ENCODE measurements around the gene OR2A25. TPM values are rescaled to one million over a fixed set of nuclear protein-coding genes. Genes with fewer than 3 reads are reported as not detected.
"Not testable (repeated sequence)": the region's sequence is repeated elsewhere in the genome, so short reads cannot be mapped to it uniquely, and the experiment has no call there.

Gene OR2A25
- total RNA-seq, 4 donors from 2014 or later: not detected

DNA sequence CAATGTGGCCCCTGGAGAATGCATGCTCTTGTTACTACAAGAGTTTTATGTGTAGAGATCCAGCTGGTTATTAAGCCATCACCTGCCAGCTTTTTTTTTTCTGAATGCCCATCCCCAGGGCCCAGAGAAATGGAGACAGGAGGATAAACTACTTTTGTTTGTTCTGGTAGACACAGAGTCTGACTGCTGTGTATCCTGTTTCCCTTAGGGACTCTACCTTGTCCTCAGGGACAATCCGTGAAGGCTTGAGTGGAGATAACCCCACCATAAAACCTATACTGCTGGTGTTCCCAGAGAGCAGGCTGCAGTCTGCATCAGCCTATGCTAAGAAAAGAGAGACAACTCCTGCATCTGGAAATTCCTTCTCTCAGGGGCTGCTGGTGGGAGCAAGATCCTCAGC lies 21.0 kb upstream of the OR2A25 start, which contains the start of gene OR2A5:
TSS of gene OR2A5 (plus strand) at position 301 of the 400 bp plus-strand sequence. CDS start 1,454 bp downstream, outside the sequence.
- 41 to 50% methylated on average over 1 of the region's 1 CpG for WGBS, 2 donors
- H3K4me1 ChIP-seq: no peaks in the 10 kb centered on the region
- no peak within 1 kb of the TSS for H3K4me3 ChIP-seq
- no peaks in the 10 kb centered on the region for H3K36me3 ChIP-seq
- DNase-seq (ENCODE audit: low spot score in 2 of 2): no peak
- H3K27ac ChIP-seq: no peak within 1 kb of the TSS
- H3K27me3 ChIP-seq: no peaks in the 10 kb centered on the region
- TF ChIP-seq POLR2A (IDR thresholded peaks at IDR 0.05) (no peak), CTCF (IDR thresholded peaks at IDR 0.05) (no peak), EP300 (IDR thresholded peaks at IDR 0.05) (no peak)
- no peaks in the 10 kb centered on the region for H3K9me3 ChIP-seq

DNA sequence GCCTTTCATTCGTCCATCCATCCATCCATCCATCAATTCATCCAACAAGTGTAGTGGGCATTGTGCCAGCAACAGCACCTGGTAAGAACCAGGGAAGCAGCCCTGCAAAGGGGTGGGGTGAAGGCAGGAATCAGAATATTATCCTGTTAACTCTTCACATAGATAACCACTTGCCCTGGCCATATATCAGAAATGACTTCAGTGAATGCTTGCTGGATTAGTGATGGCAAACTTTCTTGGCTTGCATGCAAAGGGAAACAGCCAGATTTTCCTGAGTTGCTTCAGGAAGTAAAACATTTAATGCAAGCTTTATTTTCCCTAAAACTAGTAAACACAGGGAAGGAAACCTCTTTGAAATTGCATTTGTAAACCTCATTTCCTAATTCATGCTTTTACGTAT lies 20.1 kb upstream of the OR2A25 start:
- 59 to 62% methylated on average over 2 of the region's 2 CpGs for WGBS, 2 donors
- no peak overlapping the region for H3K4me3 ChIP-seq
- no peaks in the 10 kb centered on the region for H3K9me3 ChIP-seq
- no peaks in the 10 kb centered on the region for H3K36me3 ChIP-seq
- H3K27ac ChIP-seq: no peak overlapping the region
- TF ChIP-seq EP300 (IDR thresholded peaks at IDR 0.05) (no peak), CTCF (IDR thresholded peaks at IDR 0.05) (no peak), POLR2A (IDR thresholded peaks at IDR 0.05) (no peak)
- no peaks in the 10 kb centered on the region for H3K4me1 ChIP-seq
- DNase-seq (ENCODE audit: low spot score in 2 of 2): no peak
- no peaks in the 10 kb centered on the region for H3K27me3 ChIP-seq

DNA sequence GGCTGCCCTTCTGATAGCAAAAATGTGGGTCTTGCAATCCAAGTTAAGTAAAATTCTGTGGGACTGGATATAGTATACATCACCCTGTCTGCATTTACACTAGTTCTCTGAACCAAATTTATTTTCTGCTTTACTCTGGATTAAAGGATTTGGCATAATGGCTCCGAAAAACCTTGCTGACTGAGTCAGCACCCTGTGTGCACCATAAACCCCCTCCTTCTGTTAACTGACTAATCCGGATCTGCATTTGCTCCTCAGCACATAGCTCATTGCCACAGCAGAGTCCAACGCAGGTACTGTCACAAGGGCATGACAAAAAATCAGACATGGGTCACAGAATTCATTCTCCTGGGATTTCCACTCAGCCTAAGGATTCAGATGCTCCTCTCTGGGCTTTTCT lies 19.5 kb upstream of the OR2A25 start:
- Histone ChIP-seq H3K36me3 (no peaks in the 10 kb centered on the region), H3K27me3 (no peaks in the 10 kb centered on the region), H3K27ac (no peak overlapping the region), H3K9me3 (no peaks in the 10 kb centered on the region), H3K4me1 (no peaks in the 10 kb centered on the region), H3K4me3 (no peak overlapping the region)
- no peak for DNase-seq (ENCODE audit: low spot score in 2 of 2)
- WGBS, 2 donors: 56 to 73% methylated on average over 3 of the region's 3 CpGs
- TF ChIP-seq EP300 (IDR thresholded peaks at IDR 0.05) (no peak), CTCF (IDR thresholded peaks at IDR 0.05) (no peak), POLR2A (IDR thresholded peaks at IDR 0.05) (no peak)

- not testable (repeated sequence) for H3K4me1 ChIP-seq; DNase-seq (ENCODE audit: low spot score in 2 of 2); H3K27ac ChIP-seq; H3K36me3 ChIP-seq; H3K27me3 ChIP-seq; H3K4me3 ChIP-seq; H3K9me3 ChIP-seq
- 85 to 93% methylated on average over 7 to 8 of the region's 8 CpGs for WGBS, 2 donors
Observed at GRCh38 chr7:144050884-144051283, 18.7 kb upstream of the OR2A25 start.

GRCh38 chr7:144057954-144058353 lies 11.7 kb upstream of the OR2A25 start:
- no peak overlapping the region for H3K27ac ChIP-seq
- peaks cover 0 to 9% (median 0%) of the 10 kb centered on the region in 4 donors for H3K9me3 ChIP-seq
- no peaks in the 10 kb centered on the region for H3K4me1 ChIP-seq
- H3K36me3 ChIP-seq: no peaks in the 10 kb centered on the region
- H3K27me3 ChIP-seq: no peaks in the 10 kb centered on the region
- no peak for DNase-seq (ENCODE audit: low spot score in 2 of 2)
- TF ChIP-seq EP300 (IDR thresholded peaks at IDR 0.05): no peak
- no peak for TF ChIP-seq CTCF (IDR thresholded peaks at IDR 0.05)
- no peak for TF ChIP-seq POLR2A (IDR thresholded peaks at IDR 0.05)
- H3K4me3 ChIP-seq: no peak overlapping the region
- 79 to 84% methylated on average over 3 of the region's 3 CpGs for WGBS, 2 donors

DNA sequence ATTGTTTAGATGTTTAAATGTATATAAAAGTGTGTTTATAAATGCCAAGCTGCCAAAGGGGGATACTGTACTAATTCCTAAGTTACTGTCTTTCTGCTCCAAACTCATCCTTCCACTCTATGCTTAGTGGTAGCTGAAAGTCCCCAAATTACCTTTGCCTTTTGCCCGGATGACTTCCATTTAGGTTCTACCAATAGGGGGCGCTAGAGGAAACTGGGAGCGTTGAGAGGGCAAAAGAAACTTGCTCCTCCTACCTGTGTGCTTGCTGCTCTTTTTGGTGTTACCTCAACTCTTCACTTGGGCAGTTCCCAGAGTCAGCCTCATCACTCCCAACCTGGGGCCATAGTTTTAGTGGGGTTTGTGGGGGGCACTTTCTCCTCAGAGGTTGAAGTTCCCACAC lies 5.9 kb upstream of the OR2A25 start:
- Histone ChIP-seq H3K9me3 (peaks cover 0 to 12% (median 0%) of the 10 kb centered on the region in 4 donors), H3K27me3 (no peaks in the 10 kb centered on the region), H3K27ac (no peak overlapping the region), H3K4me3 (no peak overlapping the region), H3K36me3 (no peaks in the 10 kb centered on the region), H3K4me1 (no peaks in the 10 kb centered on the region)
- WGBS, 2 donors: 36 to 53% methylated on average over 3 of the region's 3 CpGs
- no peak for TF ChIP-seq CTCF (IDR thresholded peaks at IDR 0.05)
- no peak for TF ChIP-seq EP300 (IDR thresholded peaks at IDR 0.05)
- TF ChIP-seq POLR2A (IDR thresholded peaks at IDR 0.05): no peak
- DNase-seq (ENCODE audit: low spot score in 2 of 2): no peak
